ENCODE data around the gene CFAP161. TPM values are rescaled to one million over a fixed set of nuclear protein-coding genes. Genes with fewer than 3 reads are reported as not detected.

Gene CFAP161
- polyA plus RNA-seq, 1 of the 3 experiments (the other 2 are of a cell fraction), result 0.03 TPM

GRCh38 chr15:81101894-81102815 is 31.9 kb upstream of the CFAP161 start:
- H3K9ac ChIP-seq, result no peak overlapping the region
- no peaks in the 10 kb centered on the region for H4K20me1 ChIP-seq (ENCODE audit: insufficient read depth)
- H3K9me3 ChIP-seq, result no peaks in the 10 kb centered on the region
- ChIA-PET CTCF (interaction anchor here (0.9 to 20.1 kb wide), 3 partner anchors 54 to 309 kb away, joined by 3 to 451 read pairs (median 8); no protein-coding TSS in a partner anchor), POLR2A (no interaction called here)
- H3K4me2 ChIP-seq, result no peak overlapping the region
- no peak overlapping the region for H3K27ac ChIP-seq (ENCODE audit: low read depth in 2 of 2, low read length in 1 of 2)
- no peaks in the 10 kb centered on the region for H3K36me3 ChIP-seq (replicated peaks in 1 of 2; ENCODE audit: control insufficient read depth in 1 of 2, insufficient read depth in 2 of 2, low read length in 1 of 2)
- no peak for DNase-seq
- no peak overlapping the region for H2AFZ ChIP-seq (ENCODE audit: low read depth)
- no peaks in the 10 kb centered on the region for H3F3A ChIP-seq (replicated peaks; ENCODE audit: insufficient read depth)
- H3K4me1 ChIP-seq (ENCODE audit: control insufficient read depth in 1 of 2, insufficient read depth in 2 of 2, low read depth in 1 of 2, low read length in 1 of 2), result no peaks in the 10 kb centered on the region
- H3K9me2 ChIP-seq, result no peaks in the 10 kb centered on the region
- H3K4me3 ChIP-seq (ENCODE audit: low read depth in 2 of 2, low read length in 1 of 2), result no peak overlapping the region
- 68% methylated on average over 7 of the region's 7 CpGs for WGBS (ENCODE audit: low lambda C conversion rate)
- no peaks in the 10 kb centered on the region for H3K79me2 ChIP-seq (ENCODE audit: insufficient read depth)
- H3K27me3 ChIP-seq (ENCODE audit: insufficient read depth), result no peaks in the 10 kb centered on the region
- no peak for TF ChIP-seq FOSL2 (IDR thresholded peaks at IDR 0.05; ENCODE audit: borderline replicate concordance, low read depth)
- TF ChIP-seq, protein P1, sequence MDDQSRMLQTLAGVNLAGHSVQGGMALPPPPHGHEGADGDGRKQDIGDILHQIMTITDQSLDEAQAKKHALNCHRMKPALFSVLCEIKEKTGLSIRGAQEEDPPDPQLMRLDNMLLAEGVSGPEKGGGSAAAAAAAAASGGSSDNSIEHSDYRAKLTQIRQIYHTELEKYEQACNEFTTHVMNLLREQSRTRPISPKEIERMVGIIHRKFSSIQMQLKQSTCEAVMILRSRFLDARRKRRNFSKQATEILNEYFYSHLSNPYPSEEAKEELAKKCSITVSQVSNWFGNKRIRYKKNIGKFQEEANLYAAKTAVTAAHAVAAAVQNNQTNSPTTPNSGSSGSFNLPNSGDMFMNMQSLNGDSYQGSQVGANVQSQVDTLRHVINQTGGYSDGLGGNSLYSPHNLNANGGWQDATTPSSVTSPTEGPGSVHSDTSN (IDR thresholded peaks at IDR 0.05), result no peak
- TF ChIP-seq, protein P2, sequence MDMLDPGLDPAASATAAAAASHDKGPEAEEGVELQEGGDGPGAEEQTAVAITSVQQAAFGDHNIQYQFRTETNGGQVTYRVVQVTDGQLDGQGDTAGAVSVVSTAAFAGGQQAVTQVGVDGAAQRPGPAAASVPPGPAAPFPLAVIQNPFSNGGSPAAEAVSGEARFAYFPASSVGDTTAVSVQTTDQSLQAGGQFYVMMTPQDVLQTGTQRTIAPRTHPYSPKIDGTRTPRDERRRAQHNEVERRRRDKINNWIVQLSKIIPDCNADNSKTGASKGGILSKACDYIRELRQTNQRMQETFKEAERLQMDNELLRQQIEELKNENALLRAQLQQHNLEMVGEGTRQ (IDR thresholded peaks at IDR 0.05; ENCODE audit: borderline replicate concordance, low read depth, low read length), result no peak
- TF ChIP-seq EP300 (IDR thresholded peaks at IDR 0.05; ENCODE audit: borderline replicate concordance in 1 of 2, low read depth in 1 of 2, low read length in 1 of 2), result no peak
- no peak for TF ChIP-seq NFIC (IDR thresholded peaks at IDR 0.05; ENCODE audit: borderline replicate concordance)

- no peak overlapping the region for H2AFZ ChIP-seq (ENCODE audit: low read depth)
- no peak overlapping the region for H3K4me3 ChIP-seq (ENCODE audit: low read depth in 2 of 2, low read length in 1 of 2)
- H3K9ac ChIP-seq, result no peak overlapping the region
- H3K4me2 ChIP-seq, result no peak overlapping the region
- H3K36me3 ChIP-seq (replicated peaks in 1 of 2; ENCODE audit: control insufficient read depth in 1 of 2, insufficient read depth in 2 of 2, low read length in 1 of 2), result no peaks in the 10 kb centered on the region
- ChIA-PET POLR2A (interaction anchor here (0.7 kb wide), 1 partner anchor 33 kb away, joined by 3 read pairs; no protein-coding TSS in a partner anchor), CTCF (interaction anchor here (0.9 to 20.1 kb wide), 5 partner anchors 10 to 171 kb away, joined by 3 to 451 read pairs (median 7); no protein-coding TSS in a partner anchor)
- H3K9me2 ChIP-seq, result no peaks in the 10 kb centered on the region
- 79% methylated on average over 1 of the region's 1 CpG for WGBS (ENCODE audit: low lambda C conversion rate)
- H4K20me1 ChIP-seq (ENCODE audit: insufficient read depth), result no peaks in the 10 kb centered on the region
- no peak overlapping the region for H3K27ac ChIP-seq (ENCODE audit: low read depth in 2 of 2, low read length in 1 of 2)
- H3K27me3 ChIP-seq (ENCODE audit: insufficient read depth), result no peaks in the 10 kb centered on the region
- DNase-seq, result no peak
- H3F3A ChIP-seq (replicated peaks; ENCODE audit: insufficient read depth), result no peaks in the 10 kb centered on the region
- H3K79me2 ChIP-seq (ENCODE audit: insufficient read depth), result no peaks in the 10 kb centered on the region
- H3K9me3 ChIP-seq, result no peaks in the 10 kb centered on the region
- H3K4me1 ChIP-seq (ENCODE audit: control insufficient read depth in 1 of 2, insufficient read depth in 2 of 2, low read depth in 1 of 2, low read length in 1 of 2), result no peaks in the 10 kb centered on the region
- TF ChIP-seq, protein P3, sequence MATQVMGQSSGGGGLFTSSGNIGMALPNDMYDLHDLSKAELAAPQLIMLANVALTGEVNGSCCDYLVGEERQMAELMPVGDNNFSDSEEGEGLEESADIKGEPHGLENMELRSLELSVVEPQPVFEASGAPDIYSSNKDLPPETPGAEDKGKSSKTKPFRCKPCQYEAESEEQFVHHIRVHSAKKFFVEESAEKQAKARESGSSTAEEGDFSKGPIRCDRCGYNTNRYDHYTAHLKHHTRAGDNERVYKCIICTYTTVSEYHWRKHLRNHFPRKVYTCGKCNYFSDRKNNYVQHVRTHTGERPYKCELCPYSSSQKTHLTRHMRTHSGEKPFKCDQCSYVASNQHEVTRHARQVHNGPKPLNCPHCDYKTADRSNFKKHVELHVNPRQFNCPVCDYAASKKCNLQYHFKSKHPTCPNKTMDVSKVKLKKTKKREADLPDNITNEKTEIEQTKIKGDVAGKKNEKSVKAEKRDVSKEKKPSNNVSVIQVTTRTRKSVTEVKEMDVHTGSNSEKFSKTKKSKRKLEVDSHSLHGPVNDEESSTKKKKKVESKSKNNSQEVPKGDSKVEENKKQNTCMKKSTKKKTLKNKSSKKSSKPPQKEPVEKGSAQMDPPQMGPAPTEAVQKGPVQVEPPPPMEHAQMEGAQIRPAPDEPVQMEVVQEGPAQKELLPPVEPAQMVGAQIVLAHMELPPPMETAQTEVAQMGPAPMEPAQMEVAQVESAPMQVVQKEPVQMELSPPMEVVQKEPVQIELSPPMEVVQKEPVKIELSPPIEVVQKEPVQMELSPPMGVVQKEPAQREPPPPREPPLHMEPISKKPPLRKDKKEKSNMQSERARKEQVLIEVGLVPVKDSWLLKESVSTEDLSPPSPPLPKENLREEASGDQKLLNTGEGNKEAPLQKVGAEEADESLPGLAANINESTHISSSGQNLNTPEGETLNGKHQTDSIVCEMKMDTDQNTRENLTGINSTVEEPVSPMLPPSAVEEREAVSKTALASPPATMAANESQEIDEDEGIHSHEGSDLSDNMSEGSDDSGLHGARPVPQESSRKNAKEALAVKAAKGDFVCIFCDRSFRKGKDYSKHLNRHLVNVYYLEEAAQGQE (IDR thresholded peaks at IDR 0.05; ENCODE audit: low read depth, low read length), result no peak
- TF ChIP-seq POLR2AphosphoS5 (IDR thresholded peaks at IDR 0.05; ENCODE audit: low read depth, low read length) (no peak), USF1 (IDR thresholded peaks at IDR 0.05; ENCODE audit: borderline replicate concordance, low read depth) (no peak), NRF1 (IDR thresholded peaks at IDR 0.05; ENCODE audit: low read depth, low read length) (no peak), RFX5 (IDR thresholded peaks at IDR 0.05; ENCODE audit: low read length) (no peak), TCF12 (IDR thresholded peaks at IDR 0.05) (no peak), RXRA (IDR thresholded peaks at IDR 0.05; ENCODE audit: borderline replicate concordance, low read depth) (no peak), CTCF (IDR thresholded peaks at IDR 0.05) (no peak), NFIC (IDR thresholded peaks at IDR 0.05; ENCODE audit: borderline replicate concordance) (no peak), SMC3 (IDR thresholded peaks at IDR 0.05; ENCODE audit: low read depth, low read length) (no peak)
- TF ChIP-seq, protein P1 (IDR thresholded peaks at IDR 0.05), result no peak
Observed at GRCh38 chr15:81103857-81104256, 30.2 kb upstream of the CFAP161 start.

Measured in SK-N-SH (cell line).